HG03558 (cell line): Measurements from ENCODE around the gene SYNE3.

Experiments used
- ATAC-seq: cut with Tn5 transposase; IDR thresholded peaks from one replicate; pipeline ENCODE4 v1.9.1; 2021; ENCODE audit warnings: moderate number of reproducible peaks; ENCODE audit not compliant: unreplicated experiment; ENCODE audit errors: extremely low read depth

Gene SYNE3

GRCh38 chr14:95541346-95541745 is 24.9 kb upstream of the SYNE3 start:
- no peak for ATAC-seq

- ATAC-seq, result no peak
These were observed 23.9 kb upstream of the SYNE3 start for GRCh38 chr14:95540236-95540855.

GRCh38 chr14:95538801-95539509 is 22.5 kb upstream of the SYNE3 start:
- no peak for ATAC-seq

- no peak for ATAC-seq
These were observed 21.0 kb upstream of the SYNE3 start for GRCh38 chr14:95537298-95538089.

GRCh38 chr14:95536671-95537070 is 20.2 kb upstream of the SYNE3 start:
- ATAC-seq, result no peak

DNA sequence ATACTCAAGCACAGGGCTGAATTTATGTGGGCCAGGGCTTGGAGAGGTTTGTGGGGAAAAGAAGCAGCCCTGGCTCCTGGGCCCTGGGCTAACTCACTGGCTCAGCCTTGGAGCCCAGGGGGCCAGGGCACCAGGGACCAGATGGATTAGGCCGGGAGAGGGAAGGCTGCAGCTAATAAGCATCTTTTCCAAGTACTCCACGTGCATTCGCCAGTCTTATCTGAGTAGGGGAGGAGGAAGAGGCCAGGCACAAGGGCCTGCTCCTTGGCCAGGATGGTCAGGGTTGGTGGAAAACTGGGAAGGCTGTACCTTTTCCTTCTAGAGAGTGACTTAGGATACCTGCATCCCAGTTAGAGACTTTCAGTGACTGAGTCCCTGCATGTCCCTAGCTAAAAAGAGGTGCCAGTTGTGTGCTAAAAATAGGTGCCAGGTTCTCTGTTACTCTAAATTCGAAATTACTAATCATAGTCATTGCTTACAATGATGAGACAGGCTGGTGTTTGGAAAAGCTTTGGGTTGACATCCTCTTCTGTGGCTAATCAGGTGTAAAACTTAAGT is 19.7 kb upstream of the SYNE3 start:
- no peak for ATAC-seq

DNA sequence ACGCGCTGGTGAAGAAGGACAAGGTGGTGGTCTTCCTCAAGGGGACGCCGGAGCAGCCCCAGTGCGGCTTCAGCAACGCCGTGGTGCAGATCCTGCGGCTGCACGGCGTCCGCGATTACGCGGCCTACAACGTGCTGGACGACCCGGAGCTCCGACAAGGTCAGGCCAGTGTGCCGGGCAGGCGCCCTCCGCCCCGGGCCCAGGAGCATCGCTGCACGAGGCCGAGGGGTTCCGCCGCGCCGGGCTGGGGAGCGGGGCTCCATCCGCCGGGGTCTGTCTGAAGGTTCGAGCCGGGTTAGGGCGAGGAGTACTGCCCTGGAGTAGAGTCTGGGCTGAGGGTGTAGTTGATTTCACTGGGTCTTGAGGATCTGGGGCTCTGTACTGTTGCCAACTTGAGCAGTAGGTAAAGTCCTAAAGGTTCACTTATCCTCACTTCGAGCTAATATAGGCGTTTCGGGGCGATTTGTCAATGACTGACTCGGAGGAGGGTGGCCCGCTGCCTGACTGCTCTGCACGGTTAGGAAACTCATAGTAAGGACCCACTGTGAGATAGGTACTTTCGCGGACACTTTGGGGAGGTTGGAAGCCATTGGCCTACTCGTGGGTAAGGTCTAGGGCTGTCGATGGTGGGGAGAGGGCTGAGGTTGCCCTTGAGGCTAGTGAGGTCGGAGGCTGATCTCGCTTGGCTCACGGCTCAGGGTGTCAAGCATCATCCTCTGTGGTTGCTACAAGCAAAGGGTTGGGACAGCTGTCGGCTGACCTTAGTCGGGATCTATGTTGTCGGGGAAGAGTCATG is 19.0 kb upstream of the SYNE3 start:
- no peak for ATAC-seq

- ATAC-seq, result peak; percentile 92
These were observed 18.1 kb upstream of the SYNE3 start, which contains the start of gene GLRX5 for GRCh38 chr14:95534299-95535225. Gene GLRX5 (plus strand): TSS chr14:95535050. CDS start chr14:95535090, 40 bp downstream.

- no peak for ATAC-seq
These were observed 17.4 kb upstream of the SYNE3 start for GRCh38 chr14:95533822-95534221.

GRCh38 chr14:95533391-95533821 is 17.0 kb upstream of the SYNE3 start:
- ATAC-seq, result no peak

GRCh38 chr14:95531969-95532368 is 15.5 kb upstream of the SYNE3 start:
- no peak for ATAC-seq

GRCh38 chr14:95531473-95531872 is 15.0 kb upstream of the SYNE3 start:
- ATAC-seq, result no peak

DNA sequence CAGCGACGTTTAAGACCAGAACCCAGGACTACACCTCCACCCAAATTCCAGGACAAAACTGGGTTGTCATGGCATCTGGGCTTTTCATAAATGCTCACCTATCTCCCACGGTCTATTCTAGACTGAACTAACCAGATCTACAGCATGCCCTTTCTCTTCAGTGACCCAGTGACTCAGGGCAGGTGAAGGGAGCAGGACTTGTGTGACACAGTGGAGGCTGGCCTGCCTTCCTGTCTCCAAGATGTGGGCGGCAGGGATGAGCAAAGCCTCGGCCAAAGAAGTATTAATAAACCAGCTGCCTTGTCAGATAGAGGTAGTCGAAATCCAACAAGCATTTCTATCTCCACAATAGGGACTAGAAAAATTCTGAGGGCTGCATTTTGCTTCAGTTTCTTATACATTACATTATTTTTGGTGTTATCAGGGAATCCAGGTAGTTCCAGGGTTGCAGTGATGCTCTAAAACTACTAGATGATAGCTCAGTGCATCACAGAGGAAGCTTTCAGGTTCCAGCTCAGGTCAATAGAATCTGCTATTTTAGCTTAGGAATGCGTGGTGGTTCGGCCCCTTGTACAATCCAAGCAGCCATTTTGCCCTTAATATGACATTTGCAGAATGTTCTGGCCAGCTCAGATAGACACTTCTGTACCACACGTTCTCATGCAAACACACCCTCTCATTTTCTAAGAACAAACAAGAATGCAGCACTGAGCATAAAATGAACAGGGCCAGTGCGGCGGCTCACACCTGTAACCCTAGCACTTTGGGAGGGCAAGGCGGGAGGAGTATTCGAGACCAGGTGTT is 14.2 kb upstream of the SYNE3 start:
- no peak for ATAC-seq

DNA sequence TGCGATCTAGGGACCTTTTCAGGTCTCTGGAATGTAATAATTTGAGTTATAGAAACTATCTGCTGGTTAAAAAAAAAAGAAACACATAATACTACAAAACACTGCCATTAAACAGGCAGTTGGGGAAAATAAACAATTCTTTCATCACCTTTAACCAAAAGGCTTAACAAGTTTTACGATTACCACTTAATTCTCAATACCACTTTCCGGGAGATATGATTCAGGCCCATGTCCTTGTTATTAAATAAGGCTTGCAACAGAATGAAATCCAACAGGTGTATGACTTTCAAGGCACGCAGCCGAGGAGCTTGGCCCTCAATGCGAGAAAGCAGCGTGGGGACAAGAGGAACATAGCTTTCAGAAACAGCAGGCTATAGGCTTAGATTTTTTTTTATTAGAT is 12.8 kb upstream of the SYNE3 start:
- ATAC-seq, result no peak

DNA sequence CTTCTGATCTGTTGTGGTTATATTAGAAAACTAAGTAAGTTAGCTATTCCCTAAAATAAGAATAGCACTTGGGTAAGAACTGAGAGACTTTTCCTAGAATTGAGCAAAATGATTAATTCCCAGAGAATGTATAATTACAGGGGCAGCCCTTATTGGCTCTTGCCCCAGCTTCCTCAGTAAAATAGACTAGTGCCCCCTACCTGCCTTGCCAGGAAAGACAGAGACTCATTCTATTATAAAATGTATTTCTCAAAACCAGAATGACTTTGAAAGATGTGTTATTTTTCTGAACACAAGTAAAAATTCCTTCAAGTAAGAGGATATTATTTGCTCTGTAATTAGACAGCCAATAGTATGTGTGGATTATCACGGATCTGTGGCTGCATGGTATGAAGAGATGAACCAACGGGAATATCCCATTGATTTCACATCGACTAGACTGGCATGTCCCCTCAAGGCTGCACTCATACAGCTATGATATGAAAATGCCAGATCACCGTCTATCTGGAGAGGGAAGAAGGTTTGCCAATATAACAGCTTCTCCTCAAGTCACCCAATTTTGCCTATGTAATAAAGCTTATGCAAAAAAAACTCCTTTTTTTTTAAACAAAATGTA is 11.0 kb upstream of the SYNE3 start:
- ATAC-seq, result no peak

- ATAC-seq, result no peak
These were observed 10.3 kb upstream of the SYNE3 start for GRCh38 chr14:95526483-95527386.

DNA sequence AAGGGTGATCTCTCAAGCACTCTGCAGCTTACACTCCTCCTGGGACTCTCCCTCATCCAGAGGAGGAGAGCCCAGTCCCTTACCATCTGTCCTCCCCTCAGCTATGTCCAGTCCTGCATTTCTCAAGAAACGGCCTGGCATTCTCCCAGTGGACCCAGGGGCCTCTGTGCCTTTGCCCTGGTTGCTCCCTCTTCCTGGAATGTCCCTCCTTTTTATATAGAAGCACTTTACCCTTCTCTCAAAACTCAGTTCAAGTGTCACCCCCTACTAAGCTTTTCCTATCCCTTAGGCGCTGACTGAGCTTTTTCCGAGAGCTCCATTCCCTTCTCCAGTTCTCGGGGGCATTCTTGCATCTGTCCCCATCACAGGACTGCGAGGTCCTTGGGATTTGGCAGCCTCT is 9.5 kb upstream of the SYNE3 start:
- ATAC-seq, result no peak
